Activated naive CD4-positive, alpha-beta T cell treated with anti-CD3 and anti-CD28 coated beads, Interleukin-2, amount 10 ng/mL, durations not matched to agents 7 days and 5 days (primary cell): ENCODE measurements around the gene HNRNPK.

Source experiments
- CTCF ChIA-PET: fragments of 350-600 bp; sonication (Branson Sonifier 250); formaldehyde crosslinking; loops from one replicate; lab custom pipeline; 2021; ENCODE audit warnings: antibody characterized with exemption; lab: Charles Lee
- DNase-seq: peaks from one replicate; pipeline ENCODE4 v3.0.0-alpha.2; 2020
- H3K27ac Mint-ChIP-seq: one replicate; pipeline ENCODE4 v1.8.0; 2021; ENCODE audit warnings: mild to moderate bottlenecking, moderate library complexity, mixed read lengths
- H3K27me3 Mint-ChIP-seq: one replicate; pipeline ENCODE4 v1.8.0; 2021; ENCODE audit warnings: mild to moderate bottlenecking, mixed read lengths
- H3K36me3 Mint-ChIP-seq: one replicate; pipeline ENCODE4 v1.8.0; 2021; ENCODE audit warnings: mixed read lengths
- H3K4me1 Mint-ChIP-seq: one replicate; pipeline ENCODE4 v1.8.0; 2021; ENCODE audit warnings: mixed read lengths
- H3K4me3 Mint-ChIP-seq: one replicate; pipeline ENCODE4 v1.8.0; 2021; ENCODE audit warnings: mild to moderate bottlenecking, moderate library complexity, mixed read lengths
- H3K9me3 Mint-ChIP-seq: one replicate; pipeline ENCODE4 v1.8.0; 2021; ENCODE audit warnings: mixed read lengths

The HNRNPK gene

DNA sequence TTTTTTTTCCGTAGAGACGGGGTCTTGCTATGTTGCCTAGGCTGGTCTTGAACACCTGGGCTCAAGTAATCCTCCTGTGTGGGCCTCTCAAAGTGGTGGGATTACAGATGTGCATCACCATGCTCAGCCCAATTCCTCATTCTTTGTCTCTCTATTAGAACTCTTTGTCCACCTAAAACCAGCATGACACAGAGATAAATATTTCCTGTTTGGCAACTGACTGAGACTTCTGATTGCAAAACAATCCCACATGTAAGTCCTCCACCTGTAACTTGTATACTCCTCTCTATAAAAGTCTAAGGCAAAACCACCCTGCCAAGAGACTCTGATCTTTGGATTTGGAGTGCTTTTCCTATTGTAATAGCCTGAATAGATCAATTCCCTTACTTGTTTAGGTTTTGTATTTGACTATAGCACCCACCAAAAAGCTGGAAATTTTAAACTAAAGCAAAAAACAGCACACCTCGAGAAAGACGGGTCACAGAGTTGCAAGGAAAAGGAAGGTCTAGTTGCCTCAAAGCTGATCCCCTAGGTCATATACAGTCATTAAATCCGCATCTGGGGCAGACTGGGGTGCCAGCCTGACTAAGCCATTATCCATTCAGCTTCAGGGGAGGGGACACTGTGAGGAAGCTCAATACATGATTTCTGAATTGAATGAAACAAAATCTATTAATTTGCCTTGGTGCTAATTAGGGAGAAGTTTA, 45.3 kb downstream of the HNRNPK start:
- no peak for DNase-seq
- Mint-ChIP-seq H3K36me3 (peaks cover 2% of the 10 kb centered on the region), H3K4me1 (peaks cover 11% of the 10 kb centered on the region), H3K27me3 (peaks cover 3% of the 10 kb centered on the region), H3K27ac (no peak overlapping the region), H3K4me3 (no peak overlapping the region), H3K9me3 (no peaks in the 10 kb centered on the region)
- CTCF ChIA-PET = interaction anchor here (1.1 to 3.5 kb wide), 4 partner anchors 239 to 381 kb away, joined by 4 to 23 read pairs (median 10); no protein-coding TSS in a partner anchor

DNA sequence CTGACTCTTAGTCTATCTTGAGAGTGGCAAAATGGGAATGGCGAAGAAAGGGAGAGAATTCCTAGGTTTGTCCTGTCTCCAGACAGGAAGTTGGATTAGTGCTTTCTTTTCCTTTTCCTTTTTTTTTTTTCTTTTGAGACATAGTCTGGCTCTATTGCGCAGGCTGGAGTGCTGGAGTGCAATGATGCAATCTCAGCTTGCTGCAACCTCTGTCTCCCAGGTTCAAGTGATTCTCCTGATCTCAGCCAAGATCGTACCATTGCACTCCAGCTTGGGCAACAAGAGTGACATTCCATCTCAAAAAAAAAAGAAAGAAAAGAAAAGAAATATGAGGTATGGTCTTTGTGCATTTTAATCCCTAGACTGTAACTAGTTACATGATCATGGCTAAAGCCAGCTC, 46.2 kb downstream of the HNRNPK start:
- CTCF ChIA-PET = interaction anchor here (0.6 to 1.4 kb wide), 2 partner anchors 327 to 723 kb away, joined by 3 to 4 read pairs; no protein-coding TSS in a partner anchor
- Mint-ChIP-seq H3K27ac (no peak overlapping the region), H3K27me3 (peaks cover 3% of the 10 kb centered on the region), H3K36me3 (no peaks in the 10 kb centered on the region), H3K9me3 (no peaks in the 10 kb centered on the region), H3K4me1 (peaks cover 11% of the 10 kb centered on the region), H3K4me3 (no peak overlapping the region)
- DNase-seq = no peak

DNA sequence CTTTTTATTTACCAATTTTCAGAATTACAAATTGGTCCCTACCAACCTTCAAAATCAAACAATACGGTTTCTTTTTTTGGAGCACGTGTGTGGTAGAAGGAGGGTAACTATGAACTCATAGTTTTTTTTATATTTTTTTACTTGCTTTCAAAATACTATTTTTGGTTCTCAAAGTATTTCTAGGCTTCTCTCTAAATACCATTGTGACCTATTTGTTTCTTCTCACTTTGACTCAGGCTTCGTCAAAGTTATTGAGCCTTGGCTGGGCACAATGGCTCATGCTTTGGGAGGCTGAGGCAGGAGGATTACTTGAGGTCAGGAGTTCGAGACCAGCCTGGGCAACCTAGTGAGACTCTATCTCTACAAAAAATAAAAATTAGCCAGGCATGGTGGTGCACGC, 47.2 kb downstream of the HNRNPK start:
- Mint-ChIP-seq H3K4me3 (no peak overlapping the region), H3K36me3 (no peaks in the 10 kb centered on the region), H3K4me1 (peaks cover 11% of the 10 kb centered on the region), H3K9me3 (no peaks in the 10 kb centered on the region), H3K27me3 (peaks cover 7% of the 10 kb centered on the region), H3K27ac (no peak overlapping the region)
- CTCF ChIA-PET = interaction anchor here (0.6 to 1.4 kb wide), 5 partner anchors 27 to 761 kb away, joined by 3 to 4 read pairs (median 3); no protein-coding TSS in a partner anchor
- DNase-seq = no peak

DNA sequence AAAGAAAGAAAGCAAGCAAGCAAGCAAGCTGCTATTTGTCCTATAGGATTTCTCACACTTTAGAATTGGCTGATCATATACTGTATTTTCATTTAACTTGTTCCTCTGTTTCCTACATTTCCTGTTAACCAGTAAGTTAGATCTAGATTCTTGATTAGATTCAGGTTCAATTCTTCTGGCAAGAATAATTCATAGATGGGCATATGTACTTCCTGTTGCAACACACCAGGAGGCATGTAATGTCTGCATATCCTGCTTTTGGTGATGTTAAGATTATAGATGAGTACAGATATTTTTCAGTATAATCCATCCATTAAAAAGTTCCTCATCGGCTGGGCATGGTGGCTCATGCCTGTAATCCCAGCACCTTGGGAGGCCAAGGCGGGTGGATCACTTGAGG, 48.0 kb downstream of the HNRNPK start:
- no peak for DNase-seq
- Mint-ChIP-seq H3K27me3 (peaks cover 8% of the 10 kb centered on the region), H3K4me3 (no peak overlapping the region), H3K27ac (no peak overlapping the region), H3K4me1 (peaks cover 11% of the 10 kb centered on the region), H3K9me3 (no peaks in the 10 kb centered on the region), H3K36me3 (no peaks in the 10 kb centered on the region)
- CTCF ChIA-PET = no interaction called here

DNA sequence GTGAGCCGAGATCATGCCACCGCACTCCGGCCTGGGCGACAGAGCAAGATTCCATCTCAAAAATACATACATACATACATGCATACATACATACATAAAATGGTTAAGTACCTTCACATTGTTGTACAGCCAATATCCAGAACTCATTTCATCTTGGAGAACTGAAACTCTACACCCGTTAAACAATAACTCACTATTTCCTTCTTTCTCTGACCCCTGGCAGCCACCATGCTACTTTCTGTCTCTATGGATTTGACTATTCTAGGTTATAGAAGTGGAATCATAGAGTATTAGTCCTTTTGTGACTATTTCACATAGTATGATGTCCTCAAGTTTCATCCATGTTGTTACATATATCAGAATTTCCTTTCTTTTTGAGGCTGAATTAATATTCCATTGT, 49.1 kb downstream of the HNRNPK start:
- CTCF ChIA-PET = interaction anchor here (0.8 to 2.0 kb wide), 2 partner anchors 9 to 10 kb away, joined by 3 to 6 read pairs; no protein-coding TSS in a partner anchor
- Mint-ChIP-seq H3K9me3 (no peaks in the 10 kb centered on the region), H3K36me3 (no peaks in the 10 kb centered on the region), H3K4me1 (peaks cover 11% of the 10 kb centered on the region), H3K27ac (no peak overlapping the region), H3K27me3 (peaks cover 8% of the 10 kb centered on the region), H3K4me3 (no peak overlapping the region)
- DNase-seq = no peak

DNA sequence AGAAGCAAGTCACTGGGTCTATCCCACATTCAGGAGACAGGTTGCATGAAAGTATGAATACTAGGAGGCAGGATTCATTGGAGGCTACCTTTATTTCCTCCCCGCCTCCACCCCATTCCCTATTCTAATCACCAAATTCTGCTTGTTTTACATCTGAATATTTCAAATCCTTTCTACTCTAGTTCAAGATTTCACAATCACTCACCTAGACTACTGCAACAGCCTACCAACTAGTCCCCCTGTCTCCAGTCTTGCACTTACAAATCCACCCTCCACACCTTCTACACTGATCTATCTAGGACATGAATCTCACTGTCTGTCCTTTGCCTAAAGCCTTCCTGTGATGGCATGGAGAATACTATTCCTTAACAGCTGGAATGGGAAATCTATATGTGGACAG, 52.4 kb downstream of the HNRNPK start:
- no peak overlapping the region for H3K4me3 Mint-ChIP-seq
- H3K36me3 Mint-ChIP-seq = no peaks in the 10 kb centered on the region
- no peaks in the 10 kb centered on the region for H3K9me3 Mint-ChIP-seq
- CTCF ChIA-PET = interaction anchor here (0.7 kb wide), 1 partner anchor 10 kb away, joined by 3 read pairs; no protein-coding TSS in a partner anchor
- peaks cover 11% of the 10 kb centered on the region for H3K4me1 Mint-ChIP-seq
- H3K27ac Mint-ChIP-seq = no peak overlapping the region
- H3K27me3 Mint-ChIP-seq = peaks cover 8% of the 10 kb centered on the region
- DNase-seq = no peak

DNA sequence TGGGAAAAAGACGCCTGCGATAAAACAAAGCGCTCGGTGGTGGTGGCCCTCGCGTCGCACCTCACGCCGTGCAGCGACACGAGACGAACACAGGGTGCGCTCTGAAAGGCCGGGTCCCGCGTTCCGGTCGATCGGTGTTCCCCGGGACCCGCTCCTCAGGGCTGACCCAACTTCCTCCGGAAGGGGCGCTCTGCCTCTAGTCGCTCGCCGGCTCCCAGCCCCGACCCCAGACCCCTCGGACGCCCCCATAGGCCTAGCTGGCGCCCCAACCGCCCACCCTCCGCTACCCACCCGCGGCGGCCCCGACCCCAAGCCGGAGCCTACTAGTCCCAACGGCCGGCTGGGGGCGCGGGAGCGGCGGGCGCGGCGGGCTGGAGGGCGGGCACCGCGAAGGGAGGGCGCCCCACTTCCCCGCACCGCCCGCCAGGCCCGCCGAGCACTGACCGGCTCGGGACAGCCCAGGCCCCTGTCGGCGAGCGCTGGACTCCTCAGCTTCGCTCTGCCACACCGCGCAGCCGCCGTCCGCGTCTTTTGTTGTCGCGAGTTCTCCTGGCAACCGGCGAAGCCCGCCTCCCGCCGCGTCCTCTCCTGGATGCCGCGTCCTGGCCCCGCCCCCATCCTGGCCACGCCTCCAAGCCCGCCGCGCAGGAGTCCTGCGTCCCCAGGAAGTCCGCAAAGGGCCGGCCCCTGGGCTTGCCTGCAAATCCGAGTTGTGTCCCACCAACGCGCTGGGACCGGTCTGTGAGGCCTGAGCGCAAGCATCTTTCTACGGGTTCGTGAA, 58.9 kb downstream of the HNRNPK start, which contains the start of gene KIF27:
Gene KIF27, minus strand, starts transcription at position 506 of the 781 bp plus-strand sequence. CDS start 5,841 bp downstream, outside the sequence.
- Mint-ChIP-seq H3K4me1 (peaks cover 21% of the 10 kb centered on the region), H3K4me3 (peak within 1 kb of the TSS; percentile 85), H3K9me3 (no peaks in the 10 kb centered on the region), H3K36me3 (no peaks in the 10 kb centered on the region), H3K27ac (peak within 1 kb of the TSS; percentile 93), H3K27me3 (no peaks in the 10 kb centered on the region)
- CTCF ChIA-PET = interaction anchor here (0.7 to 1.6 kb wide), 15 partner anchors 10 to 393 kb away, joined by 3 to 6 read pairs (median 4); partner anchors contain the start of gene RMI1
- DNase-seq = peak; percentile 99

DNA sequence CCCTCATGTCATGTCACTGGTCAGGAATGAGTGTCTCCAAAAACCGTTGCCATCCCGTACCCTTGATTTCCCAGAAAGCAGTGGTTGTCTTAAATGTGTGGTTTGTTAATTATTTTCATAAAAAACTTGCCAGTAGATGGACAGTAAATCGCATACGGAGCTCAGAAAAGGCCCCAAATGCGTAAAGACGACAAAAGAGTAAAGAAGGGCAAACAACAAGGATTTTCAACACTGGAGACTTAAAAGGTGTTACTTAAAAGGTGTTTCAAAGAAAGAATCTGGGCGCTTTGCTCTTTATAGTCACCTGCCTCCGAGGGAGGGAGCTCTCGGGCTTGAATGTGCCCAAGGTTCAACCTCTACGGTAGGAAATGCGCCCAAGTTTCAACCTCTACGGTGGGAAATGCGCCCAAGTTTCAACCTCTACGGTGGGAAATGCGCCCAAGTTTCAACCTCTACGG, 59.5 kb downstream of the HNRNPK start:
- CTCF ChIA-PET = interaction anchor here (0.7 to 1.4 kb wide), 6 partner anchors 10 to 394 kb away, joined by 3 to 6 read pairs (median 4); no protein-coding TSS in a partner anchor
- Mint-ChIP-seq H3K9me3 (no peaks in the 10 kb centered on the region), H3K27me3 (no peaks in the 10 kb centered on the region), H3K36me3 (no peaks in the 10 kb centered on the region), H3K4me1 (peaks cover 21% of the 10 kb centered on the region), H3K4me3 (peak overlapping the region; percentile 85), H3K27ac (peak overlapping the region; percentile 93)
- DNase-seq = no peak

DNA sequence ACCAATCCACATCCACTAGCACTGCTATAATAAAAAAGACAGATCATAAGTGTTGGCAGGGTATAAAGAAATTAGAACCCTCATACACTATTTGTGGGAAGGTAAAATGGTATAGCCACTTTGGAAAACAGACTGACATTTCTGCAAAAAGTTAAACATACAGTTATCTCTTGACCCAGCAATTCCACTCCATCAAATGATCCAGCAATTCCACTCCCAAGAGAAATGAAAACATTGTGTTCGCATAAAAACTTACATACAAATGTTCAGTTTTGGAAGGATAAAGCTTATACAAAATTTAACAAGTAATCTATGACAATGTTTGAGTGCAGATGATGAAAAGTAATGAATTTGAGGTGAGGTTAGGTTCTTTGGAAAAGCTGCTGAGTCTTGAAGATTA, 60.9 kb downstream of the HNRNPK start:
- H3K36me3 Mint-ChIP-seq = no peaks in the 10 kb centered on the region
- CTCF ChIA-PET = no interaction called here
- no peaks in the 10 kb centered on the region for H3K27me3 Mint-ChIP-seq
- peaks cover 21% of the 10 kb centered on the region for H3K4me1 Mint-ChIP-seq
- no peak for DNase-seq
- no peak overlapping the region for H3K4me3 Mint-ChIP-seq
- H3K27ac Mint-ChIP-seq = no peak overlapping the region
- no peaks in the 10 kb centered on the region for H3K9me3 Mint-ChIP-seq
